Activated T-cell treated with anti-CD3 and anti-CD28 coated beads, Interleukin-2, amount 50 U/mL, for 4 hours (primary cell): ENCODE measurements around the gene FRAT1. TPM values are rescaled to one million over a fixed set of nuclear protein-coding genes. Genes with fewer than 3 reads are reported as not detected.

Experiments
- ATAC-seq, 2 donors: fragments of 200-7000 bp; cut with Tn5 transposase; one replicate each; pipeline ENCODE4 v1.10.0; 2021
- DNase-seq: peaks from one replicate; pipeline ENCODE4 v3.0.0-alpha.2; 2020
- H3K27me3 Mint-ChIP-seq: one replicate; pipeline ENCODE4 v1.8.0; 2021; ENCODE audit warnings: low read depth, mixed read lengths
- H3K36me3 Mint-ChIP-seq: one replicate; pipeline ENCODE4 v1.8.0; 2022; ENCODE audit warnings: mixed read lengths; ENCODE audit not compliant: insufficient read depth
- H3K4me1 Mint-ChIP-seq: one replicate; pipeline ENCODE4 v1.8.0; 2021; ENCODE audit warnings: low read depth, mixed read lengths
- H3K4me3 Mint-ChIP-seq: one replicate; pipeline ENCODE4 v1.8.0; 2021; ENCODE audit warnings: mild to moderate bottlenecking, moderate library complexity, mixed read lengths
- H3K9me3 Mint-ChIP-seq: one replicate; pipeline ENCODE4 v1.8.0; 2021; ENCODE audit warnings: mixed read lengths
- total RNA-seq, 3 donors: library from RNA; stranded (reverse); gene quantifications; one replicate each; pipeline ENCODE4 v1.2.1, GENCODE V29; 2021

Gene FRAT1
- total RNA-seq, 3 donors from 2014 or later = 1.6 to 3.2 (median 2.4) TPM

DNA sequence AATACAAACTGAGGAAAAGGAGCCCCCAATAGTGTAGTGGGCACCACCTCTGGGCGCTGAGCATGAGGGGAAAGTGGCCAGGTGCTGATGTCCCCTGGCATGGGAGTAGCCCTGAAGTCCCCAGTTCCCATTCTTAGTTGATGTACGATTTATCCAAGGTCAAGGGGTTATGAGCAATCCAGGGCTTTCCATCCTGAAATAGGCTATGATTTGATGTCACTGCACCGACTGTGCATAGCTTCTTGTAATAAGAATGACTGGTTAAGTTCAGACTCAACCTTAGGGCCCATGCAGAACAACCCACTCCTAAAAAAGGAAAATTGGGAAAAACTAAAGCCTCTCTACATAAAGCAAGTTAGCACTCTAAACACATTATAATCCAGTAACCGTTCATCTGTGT is 4.4 kb downstream of the FRAT1 start:
- ATAC-seq = no peak
- H3K4me1 Mint-ChIP-seq = peaks cover 45% of the 10 kb centered on the region

DNA sequence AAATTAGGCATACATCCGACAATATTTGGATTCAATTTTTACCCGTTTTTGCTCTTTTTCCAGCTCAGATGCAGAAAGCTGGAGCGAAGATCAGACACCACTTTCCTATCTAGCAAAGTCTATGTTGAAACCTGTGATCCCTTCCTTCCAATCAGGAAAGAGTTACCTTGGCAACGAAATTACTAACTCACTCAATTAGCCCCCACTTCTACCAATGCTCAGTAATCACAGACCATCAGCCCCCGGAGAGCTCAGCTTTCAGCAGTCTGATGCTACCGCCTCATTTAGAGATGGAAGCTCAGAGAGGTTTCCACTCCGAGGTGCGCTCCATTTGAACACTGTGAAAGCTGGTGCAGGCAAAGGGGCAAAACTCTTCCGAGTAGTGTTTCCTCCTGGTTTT is 6.7 kb downstream of the FRAT1 start:
- Mint-ChIP-seq H3K27me3 (no peaks in the 10 kb centered on the region), H3K9me3 (no peaks in the 10 kb centered on the region), H3K4me1 (peaks cover 50% of the 10 kb centered on the region), H3K4me3 (no peak overlapping the region), H3K36me3 (peaks cover 10% of the 10 kb centered on the region)
- DNase-seq (no peak), ATAC-seq (no peak)

More for the DNA sequence above, 4.4 kb downstream of the FRAT1 start:
- no peaks in the 10 kb centered on the region for H3K27me3 Mint-ChIP-seq
- H3K4me3 Mint-ChIP-seq = no peak overlapping the region
- H3K36me3 Mint-ChIP-seq = peaks cover 3% of the 10 kb centered on the region
- H3K9me3 Mint-ChIP-seq = no peaks in the 10 kb centered on the region
- DNase-seq = no peak

DNA sequence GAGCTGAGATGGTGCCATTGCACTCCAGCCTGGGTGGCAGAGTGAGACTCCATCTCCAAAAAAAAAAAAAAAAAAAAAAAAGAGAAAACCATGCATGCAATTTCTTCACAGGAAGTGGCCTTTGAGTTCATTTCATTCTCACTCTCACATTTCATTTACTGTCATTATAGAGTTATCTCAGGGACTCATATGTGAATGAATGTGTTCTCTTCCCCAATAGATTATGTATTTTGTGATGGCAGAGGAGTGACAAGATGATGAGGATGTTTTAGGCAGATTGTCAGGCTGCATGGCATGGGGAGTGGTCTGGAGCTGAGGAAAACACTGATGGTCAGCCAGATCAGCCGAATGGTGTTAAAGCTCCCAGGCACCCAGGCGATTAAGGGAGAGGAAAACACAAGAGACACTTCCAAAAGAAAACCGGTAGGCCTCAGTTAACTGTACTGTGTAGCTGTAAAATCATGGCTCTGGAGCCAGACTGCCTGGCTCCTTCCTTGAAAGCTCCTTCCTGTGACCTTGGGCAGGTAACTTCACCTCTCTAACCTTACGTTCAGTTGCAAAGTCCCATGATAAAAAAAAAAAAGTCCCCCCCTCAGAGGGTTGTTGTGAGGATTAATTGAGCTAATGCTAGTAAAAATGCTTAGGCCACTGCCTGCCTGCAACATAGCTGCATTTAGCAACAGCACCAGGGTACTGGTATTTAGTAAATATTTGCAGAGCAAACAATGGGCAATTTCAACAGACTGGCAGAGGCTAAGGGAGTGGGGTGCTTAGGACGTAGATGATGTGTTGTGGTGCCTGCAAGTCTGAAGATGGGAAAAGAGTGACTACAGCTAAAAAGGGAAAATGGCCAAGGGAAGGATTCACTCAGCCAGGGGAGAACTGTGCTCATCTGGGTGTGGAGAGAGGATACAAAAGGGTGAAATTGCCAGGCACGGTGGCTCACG is 8.6 kb downstream of the FRAT1 start:
- H3K27me3 Mint-ChIP-seq = no peaks in the 10 kb centered on the region
- DNase-seq (no peak), ATAC-seq (peak in 1 of 2 donors; percentile 24)
- H3K4me1 Mint-ChIP-seq = peaks cover 50% of the 10 kb centered on the region
- H3K4me3 Mint-ChIP-seq = no peak overlapping the region
- H3K9me3 Mint-ChIP-seq = no peaks in the 10 kb centered on the region
- peaks cover 14% of the 10 kb centered on the region for H3K36me3 Mint-ChIP-seq

GRCh38 chr10:97328646-97329453 is 9.8 kb downstream of the FRAT1 start:
- ATAC-seq = peak; percentile 51 to 58
- peaks cover 16% of the 10 kb centered on the region for H3K36me3 Mint-ChIP-seq
- no peaks in the 10 kb centered on the region for H3K9me3 Mint-ChIP-seq
- DNase-seq = no peak
- H3K4me3 Mint-ChIP-seq = no peak overlapping the region
- H3K27me3 Mint-ChIP-seq = no peaks in the 10 kb centered on the region
- peaks cover 60% of the 10 kb centered on the region for H3K4me1 Mint-ChIP-seq

- no peak for DNase-seq
- H3K4me1 Mint-ChIP-seq = peaks cover 60% of the 10 kb centered on the region
- ATAC-seq = no peak
- peaks cover 16% of the 10 kb centered on the region for H3K36me3 Mint-ChIP-seq
- H3K27me3 Mint-ChIP-seq = no peaks in the 10 kb centered on the region
- no peak overlapping the region for H3K4me3 Mint-ChIP-seq
- H3K9me3 Mint-ChIP-seq = no peaks in the 10 kb centered on the region
These were observed 10.7 kb downstream of the FRAT1 start for GRCh38 chr10:97329766-97330165.

GRCh38 chr10:97331153-97331703 is 12.2 kb downstream of the FRAT1 start:
- H3K4me1 Mint-ChIP-seq = peaks cover 64% of the 10 kb centered on the region
- no peak for ATAC-seq
- peaks cover 16% of the 10 kb centered on the region for H3K36me3 Mint-ChIP-seq
- no peaks in the 10 kb centered on the region for H3K27me3 Mint-ChIP-seq
- no peak for DNase-seq
- H3K9me3 Mint-ChIP-seq = no peaks in the 10 kb centered on the region
- H3K4me3 Mint-ChIP-seq = peak overlapping the region; percentile 69

DNA sequence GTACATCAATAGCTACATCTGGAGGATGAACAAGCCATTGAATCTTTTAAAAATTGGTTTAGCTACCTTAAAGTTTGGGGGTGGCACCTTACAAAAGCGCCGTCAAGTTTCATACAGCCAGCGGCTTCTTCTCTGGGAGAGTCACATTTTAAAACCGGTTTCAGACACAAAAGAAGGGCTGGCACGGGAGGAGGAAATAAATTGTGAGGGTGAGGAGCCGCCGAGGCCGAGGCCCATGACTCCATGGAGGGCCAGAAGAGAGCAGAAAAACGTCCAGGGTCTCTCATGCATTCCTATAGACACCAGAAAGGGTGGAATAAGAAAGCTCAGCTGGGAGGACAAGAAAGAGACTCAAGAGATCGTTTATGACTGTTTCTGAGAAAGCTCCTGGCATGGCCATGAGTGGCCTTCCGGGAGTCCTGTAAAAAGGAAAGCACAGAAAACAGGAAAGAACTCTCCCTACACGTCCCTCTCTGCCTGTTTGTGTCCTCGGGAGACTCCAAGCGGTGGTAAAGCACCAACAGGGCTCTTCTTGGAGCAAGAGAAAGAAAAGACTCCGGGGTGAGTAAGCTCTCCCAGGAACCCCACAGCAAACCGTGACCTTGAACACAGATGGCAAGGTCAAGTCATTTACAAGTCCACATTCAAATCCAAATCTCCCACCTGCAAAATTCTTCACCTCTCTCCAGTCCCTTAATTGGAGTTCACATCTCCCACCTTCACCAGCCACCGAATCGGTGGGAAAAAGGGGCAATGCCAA is 13.7 kb downstream of the FRAT1 start:
- DNase-seq = no peak
- ATAC-seq = no peak
- Mint-ChIP-seq H3K9me3 (no peaks in the 10 kb centered on the region), H3K4me1 (peaks cover 51% of the 10 kb centered on the region), H3K27me3 (no peaks in the 10 kb centered on the region), H3K4me3 (peak overlapping the region; percentile 89), H3K36me3 (peaks cover 16% of the 10 kb centered on the region)

GRCh38 chr10:97333351-97333600 is 14.2 kb downstream of the FRAT1 start:
- Mint-ChIP-seq H3K9me3 (no peaks in the 10 kb centered on the region), H3K36me3 (peaks cover 13% of the 10 kb centered on the region), H3K27me3 (no peaks in the 10 kb centered on the region), H3K4me1 (peaks cover 47% of the 10 kb centered on the region), H3K4me3 (peak overlapping the region; percentile 89)
- DNase-seq (no peak), ATAC-seq (peak in 1 of 2 donors; percentile 3)

DNA sequence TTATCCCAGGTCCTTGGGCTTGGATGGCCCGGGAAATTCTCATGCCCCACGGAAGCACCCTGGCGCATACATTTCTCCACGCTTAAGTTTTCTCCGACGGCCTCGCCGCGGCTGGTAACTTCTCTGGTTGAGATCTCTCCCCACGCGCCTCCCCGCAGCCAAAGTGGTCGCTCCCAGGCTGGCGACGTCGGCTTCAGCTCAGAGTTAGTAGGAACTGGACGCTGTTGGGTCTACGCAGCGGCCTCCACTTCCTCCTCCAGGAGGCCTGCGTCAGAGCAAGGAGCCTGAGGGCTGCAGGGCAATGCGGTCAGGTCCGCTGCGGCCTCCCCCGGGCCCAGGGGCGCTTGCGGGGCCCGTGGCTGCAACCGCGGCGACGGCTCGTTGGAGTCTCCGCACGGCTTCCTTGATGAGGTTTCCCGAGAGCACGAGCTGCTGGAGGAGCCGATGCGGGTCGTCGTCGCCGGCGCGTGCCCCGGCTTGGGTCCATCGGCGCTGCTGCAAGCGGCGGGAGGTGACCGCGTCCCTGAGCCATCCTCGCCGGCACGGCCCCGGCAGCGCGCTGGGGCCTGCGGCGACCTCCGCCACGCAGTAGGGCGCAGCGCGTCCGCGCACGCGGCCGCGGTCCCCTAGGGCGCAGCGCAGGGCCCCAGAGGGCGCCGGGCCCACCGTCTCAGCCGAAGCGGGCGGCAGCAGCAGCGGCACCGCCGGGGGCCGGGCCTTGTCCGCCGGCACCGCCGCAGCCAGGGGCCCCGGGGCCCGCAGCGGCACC is 14.7 kb downstream of the FRAT1 start:
- Mint-ChIP-seq H3K36me3 (peaks cover 11% of the 10 kb centered on the region), H3K4me3 (peak overlapping the region; percentile 89), H3K4me1 (peaks cover 43% of the 10 kb centered on the region), H3K9me3 (no peaks in the 10 kb centered on the region), H3K27me3 (no peaks in the 10 kb centered on the region)
- ATAC-seq (peak; percentile 39 to 47), DNase-seq (peak; percentile 10)

DNA sequence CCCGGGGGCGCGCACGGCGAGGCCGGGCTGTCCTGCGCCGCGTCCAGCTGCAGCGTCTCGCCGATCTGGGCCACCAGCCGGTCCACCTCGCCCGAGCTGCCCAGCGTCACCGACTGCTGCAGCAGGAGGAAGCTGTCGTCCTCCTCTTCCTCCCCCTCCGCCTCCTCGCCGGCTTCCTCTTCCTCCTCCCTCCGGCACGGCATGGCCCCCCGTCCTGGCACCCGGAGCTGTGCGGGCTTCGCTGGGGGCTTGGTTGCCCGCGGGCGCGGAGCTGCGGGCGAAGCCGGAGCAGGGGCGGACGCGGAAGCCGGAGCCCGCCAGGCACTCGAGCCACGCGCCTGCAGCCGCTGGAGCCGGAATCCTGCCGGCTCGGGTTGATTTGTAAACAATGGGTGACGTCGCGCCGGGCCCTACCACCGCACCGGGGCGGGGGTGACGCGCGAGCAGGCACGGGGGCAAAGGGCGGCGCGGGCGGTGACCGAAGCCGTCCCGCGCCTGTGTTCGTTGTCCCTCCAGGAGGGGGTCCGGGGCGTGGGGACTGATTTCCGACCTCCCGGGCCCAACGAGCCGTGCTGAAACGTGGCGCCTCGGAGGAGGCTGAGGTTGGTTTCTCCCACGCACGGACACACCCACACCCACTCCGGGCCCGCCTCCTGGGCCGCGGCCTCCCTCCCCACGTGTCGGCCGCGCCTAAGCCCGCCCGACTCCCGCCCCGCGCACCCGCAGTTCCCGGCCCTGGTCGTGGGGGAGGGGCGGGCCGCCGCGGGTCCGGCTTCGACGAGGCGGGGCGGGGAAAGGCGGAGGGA is 15.5 kb downstream of the FRAT1 start, which contains the start of gene FRAT2:
Gene FRAT2, minus strand, starts transcription at position 360 of the 806 bp plus-strand sequence. Its CDS starts 157 bp downstream, at position 203.
- Mint-ChIP-seq H3K4me3 (peak within 1 kb of the TSS; percentile 89), H3K9me3 (no peaks in the 10 kb centered on the region), H3K27me3 (no peaks in the 10 kb centered on the region), H3K36me3 (peaks cover 8% of the 10 kb centered on the region), H3K4me1 (peaks cover 37% of the 10 kb centered on the region)
- ATAC-seq (peak; percentile 80 to 82), DNase-seq (peak; percentile 83)

GRCh38 chr10:97335188-97335619 is 16.1 kb downstream of the FRAT1 start:
- Mint-ChIP-seq H3K36me3 (peaks cover 6% of the 10 kb centered on the region), H3K27me3 (no peaks in the 10 kb centered on the region), H3K4me3 (peak overlapping the region; percentile 61), H3K4me1 (peaks cover 33% of the 10 kb centered on the region), H3K9me3 (no peaks in the 10 kb centered on the region)
- DNase-seq = no peak
- no peak for ATAC-seq

DNA sequence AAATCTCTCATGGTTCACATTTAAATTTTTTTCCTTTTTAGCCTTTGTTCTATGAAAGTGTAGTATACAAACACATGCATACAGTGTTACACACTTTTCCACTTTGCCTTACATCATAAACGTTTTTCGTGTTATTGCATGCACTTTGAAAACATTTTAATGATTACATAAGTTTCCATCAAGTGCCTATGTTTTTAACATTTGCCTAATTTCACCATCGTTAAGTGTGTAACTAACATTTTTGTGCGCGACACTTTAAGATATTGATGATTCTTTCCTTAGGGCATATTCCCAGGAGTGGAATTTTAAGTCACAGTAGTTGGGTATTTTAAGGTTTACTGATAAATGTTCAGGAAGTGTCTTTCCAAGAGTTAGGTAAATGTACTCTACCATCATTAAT is 16.9 kb downstream of the FRAT1 start:
- peaks cover 28% of the 10 kb centered on the region for H3K4me1 Mint-ChIP-seq
- H3K36me3 Mint-ChIP-seq = peaks cover 6% of the 10 kb centered on the region
- H3K9me3 Mint-ChIP-seq = no peaks in the 10 kb centered on the region
- ATAC-seq (no peak), DNase-seq (no peak)
- no peaks in the 10 kb centered on the region for H3K27me3 Mint-ChIP-seq
- peak overlapping the region; percentile 61 for H3K4me3 Mint-ChIP-seq

- Mint-ChIP-seq H3K4me1 (peaks cover 24% of the 10 kb centered on the region), H3K36me3 (peaks cover 3% of the 10 kb centered on the region), H3K4me3 (no peak overlapping the region), H3K9me3 (no peaks in the 10 kb centered on the region), H3K27me3 (no peaks in the 10 kb centered on the region)
- no peak for ATAC-seq
- DNase-seq = no peak
These were observed 17.4 kb downstream of the FRAT1 start for GRCh38 chr10:97336446-97336845.
